Fibroblast of the conjunctiva (primary cell): ENCODE results near the gene SS18L1.
"Not testable (repeated sequence)": the region's sequence is repeated elsewhere in the genome, so short reads cannot be mapped to it uniquely, and the experiment has no call there.

Experiments
- DNase-seq: peaks from one replicate; pipeline ENCODE4 v3.0.0-alpha.2; 2010; ENCODE audit warnings: low read depth

Gene SS18L1

DNA sequence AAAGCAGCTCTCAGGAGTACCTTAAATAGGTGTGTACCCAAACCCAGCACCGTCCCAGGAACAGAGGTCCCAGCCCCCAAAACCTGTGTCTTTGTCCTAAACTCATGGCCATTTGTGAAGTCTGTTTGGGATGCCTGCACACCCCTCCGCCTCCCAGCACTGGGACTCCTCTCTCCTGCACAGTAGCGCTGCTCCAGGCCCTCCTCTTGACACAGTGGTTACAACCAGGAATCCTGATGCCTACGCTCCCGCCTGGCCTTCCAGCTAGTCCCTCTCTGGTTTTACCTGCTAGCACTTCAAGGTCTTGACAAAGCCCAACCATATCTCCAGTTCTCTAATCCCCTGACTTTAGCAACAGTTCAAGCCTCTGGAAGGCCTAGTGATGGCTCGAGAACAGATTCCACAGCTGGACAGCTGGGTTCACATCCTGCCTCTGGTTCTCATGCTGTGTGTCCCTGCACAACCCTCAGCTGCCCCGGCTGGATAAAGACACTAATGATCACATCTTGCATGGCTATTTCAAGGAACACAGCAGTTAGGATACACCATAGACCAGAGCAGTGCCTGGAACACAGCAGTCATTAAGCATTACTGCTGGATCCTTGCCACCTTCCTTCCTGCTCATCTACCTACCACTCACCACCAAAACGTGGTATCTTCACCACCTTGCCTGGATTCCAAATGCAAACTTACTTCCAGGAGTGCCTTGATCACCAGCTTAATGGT, 5.9 kb upstream of the SS18L1 start:
- no peak for DNase-seq

GRCh38 chr20:62138204-62138543, 5.4 kb upstream of the SS18L1 start:
- DNase-seq = no peak

DNA sequence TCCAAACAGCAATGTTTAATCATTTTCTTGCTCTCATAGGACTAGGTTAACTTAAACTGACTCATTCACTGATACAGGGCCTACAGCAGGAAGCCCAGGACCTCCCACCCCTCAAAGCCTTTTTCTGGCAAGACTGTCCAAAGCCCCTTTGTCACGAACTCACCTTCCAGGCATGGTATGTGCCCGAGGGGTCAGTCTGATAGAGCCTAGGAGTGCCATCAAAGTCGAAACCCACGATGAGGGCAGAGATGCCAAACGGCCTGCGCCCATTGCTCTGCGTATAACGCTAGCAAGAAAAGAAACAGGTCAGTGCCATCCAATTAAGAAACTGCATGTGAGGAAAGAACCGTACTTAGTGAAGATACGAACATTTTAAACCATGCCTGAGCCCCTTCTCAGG, 4.7 kb upstream of the SS18L1 start:
- DNase-seq = no peak

- no peak for DNase-seq
These were observed 3.9 kb upstream of the SS18L1 start for GRCh38 chr20:62139636-62140035.

DNA sequence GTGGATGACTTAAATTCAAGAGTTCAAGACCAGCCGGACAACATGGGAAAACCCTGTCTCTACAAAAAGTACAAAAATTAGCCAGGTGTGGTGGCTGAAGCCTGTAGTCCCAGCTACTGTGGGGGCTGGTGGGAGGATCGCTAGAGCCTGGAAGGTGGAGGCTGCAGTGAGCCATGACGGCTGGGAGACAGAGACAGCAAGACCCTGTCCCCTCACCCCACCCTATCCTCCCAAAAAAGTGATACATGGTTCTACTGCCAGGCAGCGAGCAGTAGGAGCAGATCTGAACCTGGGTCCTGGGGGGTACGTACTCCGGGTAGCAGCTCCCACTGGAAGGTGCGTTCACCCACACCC, 2.5 kb upstream of the SS18L1 start:
- no peak for DNase-seq

GRCh38 chr20:62141397-62142251, 1.9 kb upstream of the SS18L1 start:
- DNase-seq = no peak

- DNase-seq = no peak
These were observed 1.1 kb upstream of the SS18L1 start for GRCh38 chr20:62142252-62143080.

DNA sequence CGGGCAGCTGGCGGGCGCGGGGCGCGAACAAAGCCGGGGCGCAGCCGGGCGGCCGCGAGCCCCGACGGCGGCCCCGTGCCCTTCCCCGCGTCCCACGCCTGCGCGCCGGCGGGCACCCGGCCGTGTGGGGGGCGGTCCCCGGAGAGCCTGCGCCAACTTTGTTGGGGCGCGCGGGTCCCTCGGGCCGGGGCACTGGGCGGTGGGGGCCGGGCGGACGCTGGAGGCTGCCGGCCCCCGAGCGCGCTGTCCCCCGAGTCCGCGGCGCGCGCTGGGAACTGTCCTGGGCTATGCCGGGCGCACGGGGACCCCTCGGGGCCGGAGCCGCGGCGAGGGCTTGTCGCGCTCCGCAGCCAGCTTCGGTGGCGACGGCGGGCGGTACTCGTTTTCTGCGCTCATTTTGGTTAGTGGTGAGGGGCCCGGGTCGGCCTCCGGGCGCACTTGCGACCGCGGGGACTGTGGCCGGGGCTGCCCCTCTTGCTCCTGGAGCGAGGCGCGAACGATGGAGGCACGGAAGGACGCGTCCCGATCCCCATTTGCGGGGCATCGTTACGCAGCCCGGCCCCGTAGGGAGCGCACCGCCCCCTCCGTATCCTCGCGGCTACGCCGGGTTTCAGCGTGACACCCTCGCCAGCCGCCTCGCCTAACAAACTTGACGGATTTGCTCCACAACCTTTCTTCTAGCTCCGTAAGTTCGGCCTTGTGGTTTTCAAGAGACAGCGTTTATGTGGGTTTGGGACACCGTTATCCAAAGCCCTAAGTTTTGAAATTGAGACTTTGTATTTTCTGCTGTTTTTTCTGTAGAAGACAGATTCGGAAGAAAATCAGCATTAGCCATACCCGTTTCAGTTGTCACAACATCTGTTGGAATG, 622 bp downstream of the SS18L1 start:
- no peak for DNase-seq

- no peak for DNase-seq
These were observed 2.1 kb downstream of the SS18L1 start for GRCh38 chr20:62145688-62146018.

GRCh38 chr20:62146019-62146755, 2.6 kb downstream of the SS18L1 start:
- DNase-seq = no peak

GRCh38 chr20:62147125-62147524, 3.6 kb downstream of the SS18L1 start:
- no peak for DNase-seq

DNA sequence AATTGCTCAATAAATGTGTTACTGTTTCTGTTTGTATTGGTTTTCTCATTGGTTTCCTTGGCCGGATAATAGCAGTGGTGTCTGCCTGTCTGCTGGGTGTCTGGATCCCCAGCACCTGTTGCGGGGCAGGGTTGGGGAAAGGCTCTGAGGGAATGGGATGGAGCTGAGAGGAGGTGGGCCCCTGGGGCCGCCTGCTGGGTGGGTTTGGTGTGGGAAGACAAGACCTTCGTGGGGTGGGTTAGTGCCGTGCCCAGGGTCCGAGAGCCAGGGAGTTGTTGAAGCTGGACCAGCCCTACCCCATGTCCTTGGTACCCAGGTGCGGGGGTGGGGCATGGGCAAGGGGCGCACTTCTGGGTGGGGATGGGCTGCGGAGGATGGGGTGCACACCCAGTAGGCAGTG, 4.0 kb downstream of the SS18L1 start:
- no peak for DNase-seq

- DNase-seq = not testable (repeated sequence)
These were observed 4.8 kb downstream of the SS18L1 start for GRCh38 chr20:62148383-62148782.

DNA sequence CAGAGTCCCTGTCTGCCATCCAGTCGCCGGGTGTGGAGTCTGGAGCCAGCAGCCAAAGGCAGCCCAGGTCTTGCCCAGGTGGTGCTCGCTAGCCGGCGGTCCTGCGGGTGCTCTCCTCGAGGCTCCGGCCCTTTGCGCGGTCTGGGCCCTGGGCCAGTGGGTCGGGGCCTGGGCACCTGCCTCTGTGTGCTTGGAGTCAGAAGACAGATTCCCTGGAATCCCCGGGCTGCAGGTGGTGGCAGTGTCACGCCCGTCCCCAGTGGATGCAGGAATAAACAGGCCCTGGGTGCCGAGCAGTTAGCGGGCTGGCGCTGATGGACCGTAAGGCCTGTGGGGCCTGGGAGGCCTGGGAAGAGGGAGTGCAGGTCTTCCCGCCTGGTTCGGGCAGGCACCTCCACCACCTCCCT, 5.3 kb downstream of the SS18L1 start:
- no peak for DNase-seq

DNA sequence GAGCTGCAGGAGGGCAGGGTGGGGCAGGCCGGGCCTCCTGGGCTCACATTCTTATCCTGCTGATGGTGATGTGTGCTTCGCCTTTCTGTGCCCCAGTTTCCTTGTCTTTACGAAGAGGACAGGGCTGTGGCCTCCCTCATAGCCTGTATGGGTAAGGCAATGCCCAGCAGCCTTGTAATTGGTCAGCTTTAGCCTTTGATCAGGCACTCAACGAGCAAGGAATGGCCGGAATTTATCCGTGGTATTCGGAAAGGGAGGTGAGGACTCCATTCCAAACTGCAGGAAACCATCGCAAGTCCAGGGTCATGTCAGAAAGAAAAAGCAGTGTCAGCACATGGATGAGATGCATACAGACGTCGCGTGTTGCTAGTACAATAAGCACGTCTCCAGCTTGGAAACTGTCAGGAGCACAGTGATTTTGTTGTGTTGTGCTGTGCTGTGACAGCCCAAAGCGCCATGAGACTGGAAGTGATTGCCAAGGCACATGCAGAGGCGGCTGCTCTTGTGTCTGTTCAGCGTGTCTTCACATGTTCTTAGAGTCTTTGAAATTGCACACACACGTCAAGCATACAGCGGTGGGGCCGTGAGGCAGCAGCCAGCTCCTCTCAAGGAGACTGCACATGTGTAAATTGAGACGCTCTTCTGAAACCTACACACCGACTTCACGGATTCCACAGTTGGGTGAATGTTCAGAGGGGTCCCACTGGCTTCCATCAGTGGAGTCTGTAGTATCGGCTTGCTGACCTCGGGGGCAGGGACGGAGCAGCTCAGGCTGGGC, 6.2 kb downstream of the SS18L1 start:
- DNase-seq = no peak

DNA sequence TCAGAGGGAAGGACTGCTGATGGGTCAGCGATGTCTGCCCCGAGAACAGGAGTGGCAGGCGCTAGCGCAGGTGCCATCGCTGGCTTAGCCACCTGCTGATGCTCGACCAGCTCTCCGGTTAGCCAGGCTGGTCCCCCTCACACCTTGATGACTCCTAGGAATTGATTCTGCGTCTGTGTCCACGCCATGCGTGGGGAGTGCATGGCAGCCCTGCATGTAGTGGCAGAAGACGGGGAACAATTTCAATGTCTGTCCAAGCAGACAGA, 6.7 kb downstream of the SS18L1 start:
- no peak for DNase-seq

GRCh38 chr20:62151225-62151624, 7.7 kb downstream of the SS18L1 start:
- no peak for DNase-seq

DNA sequence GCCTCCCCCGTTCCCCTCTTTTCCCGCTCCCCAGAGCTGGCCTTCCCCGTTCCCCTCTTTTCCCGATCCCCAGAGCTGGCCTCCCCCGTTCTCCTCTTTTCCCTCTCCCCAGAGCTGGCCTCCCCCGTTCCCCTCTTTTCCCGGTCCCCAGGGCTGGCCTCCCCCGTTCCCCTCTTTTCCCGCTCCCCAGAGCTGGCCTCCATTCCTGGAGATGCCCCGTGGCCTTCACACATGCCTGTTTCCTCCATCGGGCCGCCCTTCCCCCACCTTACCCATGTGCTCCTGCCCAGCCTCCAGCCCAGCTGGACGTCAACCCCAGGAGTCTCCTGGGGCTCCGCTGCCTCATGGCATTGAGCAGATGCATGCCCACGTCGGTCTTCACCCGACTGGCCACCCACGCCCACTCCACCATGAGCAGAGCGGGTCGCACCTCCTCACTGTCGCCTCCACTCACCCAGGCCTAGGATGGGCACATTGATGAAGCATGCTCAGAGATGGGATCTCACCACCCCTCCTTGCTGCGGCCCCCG, 8.3 kb downstream of the SS18L1 start:
- DNase-seq = no peak

- DNase-seq = no peak
These were observed 12.1 kb downstream of the SS18L1 start for GRCh38 chr20:62155428-62156253.

DNA sequence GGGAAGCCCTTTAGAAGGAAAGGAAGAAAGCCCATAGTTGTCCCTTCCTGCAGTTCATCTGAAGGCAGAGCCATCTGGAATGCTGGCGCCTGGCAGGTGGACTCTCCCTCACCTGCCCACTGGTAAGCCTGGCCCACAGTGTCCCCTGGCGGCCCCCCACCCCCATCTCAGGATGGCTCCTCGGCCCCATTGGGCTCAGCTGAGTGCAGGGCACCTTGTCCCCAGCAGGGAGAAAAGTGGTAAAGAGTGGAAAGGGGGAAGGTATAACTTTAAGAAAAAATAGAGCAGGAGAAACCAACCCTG, 12.6 kb downstream of the SS18L1 start:
- no peak for DNase-seq
